Liver (tissue), 3 donors: Measurements from ENCODE around the gene TMED1.

Experiments
- CTCF ChIP-seq: fragments of 150-350 bp; IDR thresholded peaks from 2 replicates; pipeline ENCODE4 v1.5.1; 2017; ENCODE audit warnings: improper control_type of control experiment, low read depth, low read length; ENCODE audit not compliant: missing input control
- FOXA1 ChIP-seq: IDR thresholded peaks from 2 replicates; pipeline ENCODE4 v1.6.1; 2016; ENCODE audit warnings: antibody characterized with exemption
- GABPA ChIP-seq, 2 donors: IDR thresholded peaks in 1 of 2; conservative IDR thresholded peaks in 1 of 2; 2 replicates each; pipeline ENCODE4 v1.6.1; 2016; ENCODE audit warnings: antibody characterized with exemption in 2 of 2, mild to moderate bottlenecking in 1 of 2, moderate library complexity in 1 of 2
- HNF4G ChIP-seq: IDR thresholded peaks from 2 replicates; pipeline ENCODE4 v1.6.1; 2016; ENCODE audit warnings: antibody characterized with exemption
- JUND ChIP-seq, 2 donors: IDR thresholded peaks; 2 replicates each; pipeline ENCODE4 v1.6.1; 2016; ENCODE audit warnings: antibody characterized with exemption in 2 of 2
- MAX ChIP-seq: IDR thresholded peaks from 2 replicates; pipeline ENCODE4 v1.6.1; 2016; ENCODE audit warnings: antibody characterized with exemption
- NR2F2 ChIP-seq: IDR thresholded peaks from 2 replicates; pipeline ENCODE4 v1.6.1; 2016; ENCODE audit warnings: antibody characterized with exemption
- RAD21 ChIP-seq, 2 donors: IDR thresholded peaks; 2 replicates each; pipeline ENCODE4 v1.6.1; 2016; ENCODE audit warnings: antibody characterized with exemption in 2 of 2, mild to moderate bottlenecking in 2 of 2
- REST ChIP-seq: IDR thresholded peaks from 2 replicates; pipeline ENCODE4 v1.6.1; 2016; ENCODE audit warnings: antibody characterized with exemption, mild to moderate bottlenecking
- RXRA ChIP-seq, 2 donors: IDR thresholded peaks; 2 replicates each; pipeline ENCODE4 v1.6.1; 2017 to 2018; ENCODE audit warnings: antibody characterized with exemption in 2 of 2, mild to moderate bottlenecking in 1 of 2
- TAF1 ChIP-seq: conservative IDR thresholded peaks from 2 replicates; pipeline ENCODE4 v1.6.1; 2016; ENCODE audit warnings: antibody characterized with exemption, mild to moderate bottlenecking
- YY1 ChIP-seq: IDR thresholded peaks from 2 replicates; pipeline ENCODE4 v1.6.1; 2016; ENCODE audit warnings: antibody characterized with exemption, mild to moderate bottlenecking
- ZBTB33 ChIP-seq: IDR thresholded peaks from 2 replicates; pipeline ENCODE4 v1.6.1; 2016; ENCODE audit warnings: antibody characterized with exemption
- donor health status: healthy.
- donor health status: healthy.

- TF ChIP-seq CTCF, result peak; percentile 31
- peak in 1 of 2 donors; percentile 26 for TF ChIP-seq RAD21 (IDR thresholded peaks at IDR 0.05)
- TF ChIP-seq REST, result no peak
- TF ChIP-seq YY1, result no peak
- TF ChIP-seq ZBTB33, result no peak
- no peak for TF ChIP-seq GABPA (IDR thresholded peaks at IDR 0.05 in 1 of 2, conservative IDR thresholded peaks at IDR 0.05 in 1 of 2)
- TF ChIP-seq FOXA1, result no peak
- no peak for TF ChIP-seq MAX
- no peak for TF ChIP-seq JUND (IDR thresholded peaks at IDR 0.05)
- no peak for TF ChIP-seq NR2F2
- no peak for TF ChIP-seq TAF1
- no peak for TF ChIP-seq HNF4G
- TF ChIP-seq RXRA (IDR thresholded peaks at IDR 0.05), result no peak
Observed at GRCh38 chr19:10858204-10858828, 22.3 kb upstream of the TMED1 start.
